ENCODE results near the gene C9orf50.

Gene C9orf50

DNA sequence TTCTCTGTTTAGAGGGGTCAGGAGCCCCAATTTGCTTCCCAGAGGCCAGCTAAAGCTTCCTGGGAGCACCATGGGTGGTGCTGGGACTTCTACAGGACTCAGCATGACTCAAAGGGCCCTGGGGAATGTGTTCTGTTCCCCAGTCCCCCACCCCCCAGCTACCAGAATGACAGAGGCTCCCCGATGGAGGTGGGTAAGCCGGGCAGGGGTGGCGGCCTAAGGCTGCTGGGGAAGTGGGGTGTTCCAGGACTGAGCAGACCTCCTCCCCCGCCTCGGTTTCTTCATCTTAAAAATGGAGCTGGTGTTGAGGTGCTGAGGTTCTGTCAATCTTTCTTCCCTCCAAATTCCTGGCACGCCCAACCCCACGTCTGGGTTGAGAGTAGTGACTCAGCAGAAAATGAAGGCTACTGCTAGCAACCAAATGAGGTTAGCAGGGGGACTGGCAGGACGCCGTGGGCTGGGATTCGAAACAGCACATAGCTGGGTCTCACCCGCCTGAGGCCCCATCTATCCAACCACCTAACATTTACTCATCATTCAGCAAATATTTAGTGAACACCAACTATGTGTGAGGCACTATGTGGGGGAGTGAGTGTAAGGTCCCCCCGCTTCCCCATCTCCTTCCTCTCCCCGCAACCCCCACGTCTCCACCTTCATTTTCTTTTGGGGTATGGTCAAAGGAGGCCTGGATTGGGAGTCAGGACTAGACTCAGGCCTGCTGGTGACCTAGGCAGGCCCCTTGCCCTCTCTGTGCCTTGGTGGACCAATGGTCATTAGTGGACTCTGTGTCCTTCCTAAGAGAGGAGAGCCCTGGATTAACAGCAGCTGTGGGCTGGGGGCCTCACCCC, 50.2 kb downstream of the C9orf50 start:
- DNase-seq (ENCODE audit: low read depth in 2 of 2), result no peak

DNA sequence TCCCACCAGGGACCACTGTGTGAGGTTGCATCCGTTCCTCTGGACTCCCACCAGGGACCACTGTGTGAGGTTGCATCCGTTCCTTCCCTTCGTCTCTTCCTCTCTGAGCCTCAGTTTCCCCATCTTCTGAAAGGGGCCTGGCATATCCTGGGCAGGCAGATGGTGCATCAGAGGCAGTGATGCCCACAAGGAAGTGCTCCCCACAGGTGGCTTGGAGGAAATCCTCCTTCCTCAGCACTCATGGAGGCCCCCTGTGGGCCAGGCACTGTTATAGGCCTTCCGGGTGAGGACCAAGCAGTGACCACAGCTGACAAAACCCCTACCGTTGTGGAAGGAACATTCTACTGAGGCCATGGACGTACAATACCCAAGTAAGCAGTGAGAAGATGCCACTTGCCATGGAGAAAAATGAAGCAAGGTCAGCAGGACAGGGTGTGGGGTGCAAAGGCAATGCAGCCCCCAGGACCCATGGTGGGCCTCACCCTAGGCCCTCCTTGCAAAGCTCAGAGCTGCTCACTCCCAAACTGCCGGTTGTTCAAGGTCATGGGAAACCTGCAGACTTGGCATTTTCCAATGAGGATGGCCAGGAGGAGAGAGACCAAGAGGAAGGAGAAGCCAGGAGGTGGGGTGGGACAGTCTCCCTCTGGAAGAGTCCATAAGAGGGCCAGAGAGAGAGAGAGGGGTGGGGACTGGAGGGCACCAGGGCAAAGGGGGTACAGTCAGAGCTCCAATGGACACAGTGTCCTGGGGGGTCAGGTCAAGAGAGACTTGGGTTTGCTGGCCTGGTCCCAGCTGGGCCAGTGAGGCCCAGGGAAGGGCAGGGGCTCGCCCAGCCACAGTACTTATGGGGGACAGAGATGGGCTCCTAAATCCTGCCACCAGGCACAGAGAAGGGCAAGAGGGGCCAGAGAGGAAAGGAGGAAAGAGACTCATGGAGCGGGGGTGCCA, 51.1 kb downstream of the C9orf50 start:
- DNase-seq (ENCODE audit: low read depth in 2 of 2), result no peak

DNA sequence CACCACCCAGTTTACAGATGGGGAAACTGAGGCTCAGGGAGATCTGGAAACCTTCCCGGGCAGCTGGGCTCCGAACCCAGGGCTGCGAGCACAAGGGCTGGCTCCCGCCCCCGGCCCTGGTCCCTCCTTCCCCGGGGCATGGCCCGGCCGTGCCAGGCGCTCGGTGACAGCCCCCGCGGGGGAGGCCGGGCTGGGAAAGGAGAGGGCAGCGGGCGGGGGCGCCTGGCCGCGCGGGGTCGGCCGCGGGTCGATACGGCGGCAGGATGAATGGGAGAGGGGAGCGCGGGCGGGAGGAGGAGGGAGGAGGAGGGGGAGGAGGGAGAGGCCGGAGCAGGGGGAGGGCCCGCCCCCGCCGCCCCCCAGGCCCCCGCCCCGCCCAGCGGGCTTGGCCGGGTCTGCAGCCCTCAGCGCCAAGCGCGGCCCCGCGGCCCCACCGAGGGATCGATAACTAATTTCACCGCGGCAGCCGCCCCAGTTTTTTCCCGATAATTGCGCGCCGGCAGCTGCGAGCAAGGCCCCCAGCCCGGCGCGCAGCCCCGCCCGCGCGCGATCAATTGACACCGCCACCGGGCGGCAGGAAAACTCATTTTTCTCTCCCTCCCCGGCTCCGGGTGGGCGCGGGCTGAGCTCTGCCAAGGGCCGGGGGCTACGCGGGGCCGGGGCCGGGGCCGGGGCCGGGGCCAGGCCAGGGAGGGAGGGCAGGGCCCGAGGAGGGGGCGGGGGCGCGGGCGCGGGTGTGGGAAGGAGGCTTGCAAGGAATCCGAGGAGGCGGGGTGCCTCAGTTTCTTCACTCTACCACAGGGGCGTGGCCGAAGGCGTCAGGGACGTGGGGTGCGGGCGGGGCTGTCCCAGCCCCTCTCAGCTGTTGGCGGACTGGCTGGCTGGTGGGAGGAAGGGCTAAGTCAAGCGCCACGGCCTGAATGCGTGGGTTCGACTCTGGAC, 52.1 kb downstream of the C9orf50 start:
- no peak for DNase-seq (ENCODE audit: low read depth in 2 of 2)

DNA sequence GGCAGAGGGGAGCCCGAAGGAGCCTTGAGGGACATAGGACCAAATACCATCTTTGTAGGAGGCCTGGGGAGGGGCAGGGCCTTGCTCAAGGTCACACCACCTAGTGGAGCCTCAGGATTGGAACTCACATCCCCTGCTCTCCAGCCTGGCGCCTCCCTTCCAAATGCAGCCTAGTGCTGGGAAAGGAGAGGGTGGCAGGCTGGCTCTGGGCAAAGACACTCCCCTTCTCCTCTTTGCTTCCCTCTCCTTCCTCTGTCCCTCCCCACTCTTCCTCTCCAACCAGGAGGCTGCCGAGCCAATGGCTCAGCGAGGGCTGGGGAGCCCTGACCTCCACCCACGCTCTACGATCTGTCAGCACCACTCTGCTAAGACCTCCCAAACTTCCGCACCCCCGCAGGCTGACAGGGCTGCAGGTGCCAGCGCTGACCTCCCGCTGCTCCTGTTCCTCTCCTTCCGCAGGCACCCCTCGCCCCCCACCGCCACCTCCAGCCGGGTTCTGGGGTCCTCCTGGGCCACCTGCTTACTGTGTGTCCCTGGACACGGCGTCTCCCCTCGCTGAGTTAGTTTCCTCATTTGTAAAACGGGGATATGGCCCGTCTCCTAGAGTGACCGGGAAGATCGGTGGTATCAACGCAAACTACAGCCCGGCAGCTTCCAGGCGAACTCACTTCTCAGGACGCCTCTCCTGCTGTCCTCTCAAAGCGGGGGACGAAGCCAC, 52.9 kb downstream of the C9orf50 start:
- DNase-seq (ENCODE audit: low read depth in 2 of 2), result no peak

DNA sequence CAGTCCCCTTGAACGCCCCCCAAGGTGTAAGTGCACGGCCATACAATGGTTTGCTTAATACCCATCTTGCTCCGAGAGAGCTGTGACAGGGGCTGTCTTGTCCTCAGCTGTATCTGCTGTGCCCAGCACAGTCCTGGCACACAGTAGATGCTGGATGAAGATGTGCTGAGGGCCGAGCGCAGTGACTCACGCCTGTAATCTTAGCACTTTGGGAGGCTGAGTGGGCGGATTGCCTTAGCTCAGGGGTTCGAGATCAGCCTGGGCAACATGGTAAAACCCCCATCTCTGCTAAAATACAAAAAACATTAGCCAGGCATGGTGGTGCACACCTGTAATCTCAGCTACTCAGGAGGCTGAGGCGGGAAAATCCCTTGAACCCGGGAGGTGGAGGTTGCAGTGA, 53.6 kb downstream of the C9orf50 start:
- DNase-seq (ENCODE audit: low read depth in 2 of 2), result no peak

DNA sequence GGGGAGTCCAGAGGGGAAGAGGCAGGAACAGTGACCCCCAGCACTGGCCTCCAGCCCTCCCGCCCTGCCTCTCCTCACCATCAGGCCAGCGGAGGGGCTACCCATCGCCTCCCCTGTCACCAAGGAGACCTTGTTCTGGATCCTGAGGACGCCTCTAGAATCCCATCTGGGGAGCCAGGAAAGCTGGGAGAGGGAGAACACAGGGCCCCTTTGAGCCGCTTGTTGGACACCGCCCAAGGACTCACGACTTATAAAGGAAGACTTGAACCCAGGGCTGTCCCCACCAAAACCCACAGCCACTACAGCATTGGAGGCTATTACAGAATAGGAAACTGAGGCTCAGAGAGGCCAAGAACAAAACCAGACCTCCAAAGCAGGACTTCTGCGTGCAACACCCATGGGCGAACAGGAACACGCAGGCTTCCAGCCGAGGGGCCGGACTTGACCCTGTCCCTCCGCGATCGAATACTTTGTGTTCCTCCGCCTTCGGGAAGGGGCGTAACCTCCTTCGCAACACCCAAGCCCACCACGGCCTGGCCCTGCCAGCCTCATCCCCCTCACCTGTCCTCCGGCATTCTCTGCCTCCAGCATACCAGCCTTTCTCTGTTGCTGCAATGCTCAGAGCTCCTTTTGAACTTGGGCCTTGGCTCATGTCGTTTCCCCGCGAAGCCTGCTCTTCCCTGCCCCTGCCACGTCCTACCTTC, 54.2 kb downstream of the C9orf50 start:
- DNase-seq (ENCODE audit: low read depth in 2 of 2), result no peak

DNA sequence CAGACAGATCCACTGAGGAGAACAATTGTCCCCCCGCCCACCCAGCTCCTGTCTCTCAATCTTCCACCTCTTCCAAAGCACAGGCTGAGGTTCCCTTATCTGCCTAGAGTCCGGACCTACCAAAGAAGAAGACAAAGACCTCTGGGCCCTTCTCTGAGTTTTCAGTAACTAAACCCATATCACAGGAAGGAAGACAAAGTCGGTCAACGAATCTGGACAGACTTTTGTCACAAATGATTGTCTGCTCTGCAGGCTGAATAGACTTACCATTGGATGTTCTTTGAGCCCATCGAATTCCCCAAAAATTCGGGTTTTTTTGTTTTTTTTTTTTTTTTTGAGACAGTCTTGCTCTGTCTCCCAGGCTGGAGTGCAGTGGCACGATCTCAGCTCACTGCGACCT, 58.0 kb downstream of the C9orf50 start:
- no peak for DNase-seq (ENCODE audit: low read depth in 2 of 2)

DNA sequence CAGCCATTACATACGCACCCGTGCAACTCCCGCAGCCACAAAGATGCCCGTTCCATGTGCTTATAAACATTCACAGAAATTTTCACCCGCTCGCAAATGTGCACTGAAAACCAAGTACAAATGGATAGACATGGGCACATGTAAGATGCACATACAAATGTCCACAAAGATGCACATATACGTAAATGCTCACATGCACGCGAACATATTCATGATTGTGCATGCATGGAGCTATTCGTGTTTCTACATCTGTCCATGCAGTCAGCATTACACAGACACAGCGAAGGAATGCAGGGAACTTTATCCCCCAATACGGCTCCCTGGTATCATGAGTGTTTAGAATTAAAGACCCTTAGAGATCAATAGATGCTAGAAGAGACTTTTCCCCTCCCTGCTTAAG, 58.4 kb downstream of the C9orf50 start:
- no peak for DNase-seq (ENCODE audit: low read depth in 2 of 2)

All from stimulated activated CD8-positive, alpha-beta memory T cell treated with anti-CD3 and anti-CD28 coated beads, Interleukin-15, amount 100 ng/mL, for 4 hours (primary cell).